GM12865 (cell line): ENCODE data around the gene SMG6.

Experiments used
- DNase-seq: peaks from one replicate; pipeline ENCODE4 v3.0.0; 2010; ENCODE audit warnings: low read depth
- H3K4me3 ChIP-seq: 2 replicates; pipeline ENCODE4 v1.5.1; 2011; ENCODE audit warnings: mild to moderate bottlenecking, low read depth, low read length, control low read depth
- CTCF ChIP-seq: IDR thresholded peaks from 2 replicates; pipeline ENCODE4 v1.5.1; 2011; ENCODE audit warnings: low read length, control low read depth, low read depth, inconsistent platforms; ENCODE audit not compliant: insufficient read depth; ENCODE audit errors: missing control alignments

SMG6 gene

DNA sequence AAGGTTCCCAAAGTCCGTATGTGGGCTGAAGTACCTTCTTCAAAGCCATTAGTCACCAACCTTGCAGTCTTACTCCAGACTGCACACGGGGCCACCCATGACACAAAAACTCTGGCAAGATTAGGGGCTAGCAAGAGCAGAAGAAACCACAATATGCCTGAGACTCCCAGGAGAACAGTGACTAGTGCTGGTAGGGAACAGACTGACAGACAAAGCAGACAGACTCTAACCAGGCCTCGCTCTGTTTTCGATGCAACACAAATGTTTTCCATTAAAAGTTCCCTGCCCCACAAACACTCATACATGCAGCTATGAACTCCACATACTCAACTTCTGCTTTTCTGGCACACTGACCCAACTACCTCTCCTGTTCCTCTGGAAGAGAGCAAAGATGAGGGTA lies 146.5 kb downstream of the SMG6 start:
- DNase-seq = no peak
- H3K4me3 ChIP-seq = no peak overlapping the region
- TF ChIP-seq CTCF = no peak

DNA sequence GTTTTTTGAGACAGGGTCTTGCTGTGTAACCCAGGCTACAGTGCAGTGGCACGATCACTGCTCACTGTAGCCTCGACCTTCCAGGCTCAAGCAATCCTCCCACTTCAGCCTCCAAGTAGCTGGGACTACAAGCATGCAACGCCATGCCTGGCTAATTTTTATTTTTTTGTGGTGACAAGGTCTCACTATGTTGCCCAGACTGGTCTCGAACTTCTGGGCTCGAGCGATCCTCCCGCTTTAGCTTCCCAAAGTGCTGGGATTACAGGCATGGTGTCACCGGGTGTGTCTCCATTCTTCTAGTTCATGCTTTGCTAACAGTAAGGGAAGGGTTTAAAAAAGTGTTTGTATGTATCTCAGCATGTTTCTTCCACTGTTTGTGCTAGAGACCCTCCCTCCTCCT lies 146.9 kb downstream of the SMG6 start:
- H3K4me3 ChIP-seq = no peak overlapping the region
- no peak for DNase-seq
- no peak for TF ChIP-seq CTCF

DNA sequence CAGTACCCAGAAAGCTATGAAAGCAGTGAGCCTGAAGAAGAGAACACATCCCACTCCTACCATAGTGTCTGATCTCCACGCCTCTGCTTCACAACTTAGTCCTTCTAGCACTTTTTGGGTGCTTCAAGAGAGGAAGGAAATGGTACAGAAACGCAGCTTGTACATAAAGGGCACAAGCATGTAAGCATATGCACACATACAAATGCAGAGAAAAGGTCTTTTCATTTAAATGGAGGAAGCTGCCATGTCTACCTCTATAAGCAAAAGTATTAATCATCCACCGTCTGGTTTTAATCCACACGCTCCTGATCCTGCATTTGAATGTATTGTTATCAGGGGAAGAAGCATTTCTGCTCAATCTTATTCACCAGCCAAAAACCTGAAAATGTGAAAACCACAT lies 148.0 kb downstream of the SMG6 start:
- H3K4me3 ChIP-seq = no peak overlapping the region
- TF ChIP-seq CTCF = no peak
- no peak for DNase-seq

DNA sequence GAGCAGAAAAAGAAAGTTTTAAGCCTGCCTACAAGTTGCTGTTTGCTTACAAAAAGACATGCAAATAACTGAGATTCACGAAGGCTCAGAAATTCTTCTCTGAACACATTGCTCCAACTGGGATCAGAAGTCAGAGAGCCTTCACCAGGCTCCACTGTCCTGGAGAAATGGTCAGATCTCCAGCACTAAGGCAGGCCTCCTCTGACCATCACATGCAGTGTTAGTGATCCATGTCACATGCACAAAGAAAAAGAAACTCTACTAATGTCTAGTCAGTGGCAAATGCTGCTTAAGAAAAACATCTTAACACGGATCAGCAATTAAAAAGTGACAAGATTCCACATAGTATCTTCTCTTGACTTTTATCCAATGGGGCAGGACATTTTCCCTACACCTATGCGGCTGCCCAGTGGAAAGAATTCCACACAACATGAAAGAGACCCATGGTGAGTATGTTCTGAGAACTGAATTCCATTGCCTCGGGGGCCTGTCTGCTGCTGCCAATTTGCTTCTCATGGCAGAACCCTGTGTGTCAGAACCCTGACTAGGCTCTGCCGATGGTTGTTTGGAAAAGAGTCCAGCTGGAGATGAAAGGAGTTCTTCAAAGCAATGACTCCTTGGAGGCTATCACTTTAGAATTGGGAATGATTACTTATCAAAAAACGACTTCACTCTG lies 152.1 kb downstream of the SMG6 start:
- no peak overlapping the region for H3K4me3 ChIP-seq
- no peak for TF ChIP-seq CTCF
- DNase-seq = no peak

GRCh38 chr17:2150806-2151205 lies 152.8 kb downstream of the SMG6 start:
- TF ChIP-seq CTCF = no peak
- no peak overlapping the region for H3K4me3 ChIP-seq
- no peak for DNase-seq

DNA sequence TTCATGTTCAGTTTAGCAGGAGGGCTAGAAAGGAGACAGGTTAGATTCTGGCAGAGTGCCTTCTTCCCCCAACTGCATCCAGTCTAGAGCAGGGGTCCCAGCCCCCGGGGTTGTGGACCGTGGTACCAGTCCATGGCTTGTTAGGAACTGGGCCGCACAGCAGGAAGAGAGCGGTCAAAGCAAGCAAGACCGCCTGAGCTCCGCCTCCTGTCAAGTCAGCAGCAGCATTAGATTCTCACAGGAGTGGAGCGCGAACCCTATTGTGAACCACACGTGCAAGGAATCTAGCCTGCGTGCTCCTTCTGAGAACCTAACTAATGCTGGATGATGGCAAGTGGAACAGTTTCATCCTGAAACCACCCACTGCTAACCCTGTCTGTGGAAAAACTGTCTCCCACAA lies 153.7 kb downstream of the SMG6 start:
- H3K4me3 ChIP-seq = no peak overlapping the region
- no peak for TF ChIP-seq CTCF
- no peak for DNase-seq

- DNase-seq = no peak
- no peak overlapping the region for H3K4me3 ChIP-seq
- no peak for TF ChIP-seq CTCF
Observed at GRCh38 chr17:2146132-2146871, 157.3 kb downstream of the SMG6 start.
